NCI-H2227 (cell line): ENCODE measurements around the gene C2CD5.
"Not testable (repeated sequence)": the region's sequence is repeated elsewhere in the genome, so short reads cannot be mapped to it uniquely, and the experiment has no call there.

Experiments
- DNase-seq: peaks from one replicate; lab custom pipeline; 2025; ENCODE audit not compliant: unreplicated experiment; lab: John Stamatoyannopoulos, UW

The C2CD5 gene, protein sequence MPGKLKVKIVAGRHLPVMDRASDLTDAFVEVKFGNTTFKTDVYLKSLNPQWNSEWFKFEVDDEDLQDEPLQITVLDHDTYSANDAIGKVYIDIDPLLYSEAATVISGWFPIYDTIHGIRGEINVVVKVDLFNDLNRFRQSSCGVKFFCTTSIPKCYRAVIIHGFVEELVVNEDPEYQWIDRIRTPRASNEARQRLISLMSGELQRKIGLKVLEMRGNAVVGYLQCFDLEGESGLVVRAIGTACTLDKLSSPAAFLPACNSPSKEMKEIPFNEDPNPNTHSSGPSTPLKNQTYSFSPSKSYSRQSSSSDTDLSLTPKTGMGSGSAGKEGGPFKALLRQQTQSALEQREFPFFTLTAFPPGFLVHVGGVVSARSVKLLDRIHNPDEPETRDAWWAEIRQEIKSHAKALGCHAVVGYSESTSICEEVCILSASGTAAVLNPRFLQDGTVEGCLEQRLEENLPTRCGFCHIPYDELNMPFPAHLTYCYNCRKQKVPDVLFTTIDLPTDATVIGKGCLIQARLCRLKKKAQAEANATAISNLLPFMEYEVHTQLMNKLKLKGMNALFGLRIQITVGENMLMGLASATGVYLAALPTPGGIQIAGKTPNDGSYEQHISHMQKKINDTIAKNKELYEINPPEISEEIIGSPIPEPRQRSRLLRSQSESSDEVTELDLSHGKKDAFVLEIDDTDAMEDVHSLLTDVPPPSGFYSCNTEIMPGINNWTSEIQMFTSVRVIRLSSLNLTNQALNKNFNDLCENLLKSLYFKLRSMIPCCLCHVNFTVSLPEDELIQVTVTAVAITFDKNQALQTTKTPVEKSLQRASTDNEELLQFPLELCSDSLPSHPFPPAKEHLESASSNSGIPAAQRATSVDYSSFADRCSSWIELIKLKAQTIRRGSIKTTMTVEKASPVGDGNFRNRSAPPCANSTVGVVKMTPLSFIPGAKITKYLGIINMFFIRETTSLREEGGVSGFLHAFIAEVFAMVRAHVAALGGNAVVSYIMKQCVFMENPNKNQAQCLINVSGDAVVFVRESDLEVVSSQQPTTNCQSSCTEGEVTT

DNA sequence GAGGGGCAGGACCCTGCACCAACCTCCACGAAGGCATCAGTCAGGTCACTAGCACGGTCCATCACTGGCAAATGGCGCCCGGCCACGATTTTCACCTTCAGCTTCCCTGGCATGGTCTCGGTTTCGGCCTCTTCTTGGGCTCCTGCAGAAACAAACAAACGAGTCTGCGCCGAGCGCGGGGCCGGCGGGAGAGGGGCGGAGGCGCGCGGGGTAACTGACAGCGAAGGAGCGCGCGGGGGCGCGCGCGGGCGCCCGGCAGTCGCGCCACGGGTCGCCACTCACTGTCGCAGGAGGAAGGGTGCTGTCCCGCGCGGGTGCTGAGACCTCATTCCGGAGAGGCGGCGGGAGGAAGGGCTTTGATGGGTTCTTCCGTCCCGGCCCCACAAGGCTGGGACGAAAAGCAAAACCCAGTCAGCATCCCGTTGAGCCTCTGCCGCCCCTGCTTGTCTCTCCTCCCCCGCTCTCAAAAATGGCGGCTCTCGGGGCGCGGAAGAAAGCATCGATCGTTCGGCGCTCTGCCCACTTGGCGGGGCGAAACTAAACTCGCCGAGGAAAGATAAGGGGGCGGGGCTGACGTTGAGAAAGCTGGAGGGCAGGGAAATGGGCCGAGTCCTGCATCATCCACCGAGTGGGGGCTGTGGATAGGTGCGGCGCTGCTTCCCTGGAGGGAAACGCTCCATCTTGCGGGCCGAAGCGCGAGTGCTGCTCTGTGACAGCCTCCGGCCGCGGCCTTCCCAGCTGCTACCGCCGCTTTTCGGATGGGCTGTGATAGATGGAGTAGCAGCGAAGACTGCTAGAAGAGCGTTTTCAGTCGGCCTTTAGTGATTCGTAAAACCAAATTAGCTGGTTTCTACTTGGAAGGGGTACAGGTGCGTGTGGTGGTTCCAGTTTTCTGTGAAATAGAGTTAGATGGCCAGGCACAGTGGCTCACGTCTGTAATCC is at the start of gene C2CD5:
Gene C2CD5, minus strand, starts transcription at position 505 of the 942 bp plus-strand sequence. Its CDS starts 392 bp downstream, at position 113.
- DNase-seq: peak; percentile 97

DNA sequence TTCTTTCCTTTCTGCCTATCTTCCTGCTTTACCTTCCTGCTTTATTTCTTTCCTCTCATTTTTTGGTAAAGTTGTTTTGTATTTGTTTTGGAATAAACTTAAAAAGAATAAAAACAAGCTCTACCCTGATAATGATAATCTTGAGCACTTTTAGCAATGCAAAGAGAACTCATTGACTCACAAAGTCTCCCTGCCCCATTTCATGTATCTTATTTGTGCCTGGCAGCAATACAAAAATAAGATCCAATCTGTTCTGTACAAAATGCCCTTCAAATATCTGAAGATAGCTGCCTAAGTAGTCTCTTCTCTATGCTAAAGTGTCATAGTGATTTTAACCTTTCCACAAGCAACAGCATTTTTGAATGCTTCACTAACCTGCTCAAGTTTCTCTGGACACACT is 49.5 kb upstream of the C2CD5 start:
- DNase-seq: no peak

DNA sequence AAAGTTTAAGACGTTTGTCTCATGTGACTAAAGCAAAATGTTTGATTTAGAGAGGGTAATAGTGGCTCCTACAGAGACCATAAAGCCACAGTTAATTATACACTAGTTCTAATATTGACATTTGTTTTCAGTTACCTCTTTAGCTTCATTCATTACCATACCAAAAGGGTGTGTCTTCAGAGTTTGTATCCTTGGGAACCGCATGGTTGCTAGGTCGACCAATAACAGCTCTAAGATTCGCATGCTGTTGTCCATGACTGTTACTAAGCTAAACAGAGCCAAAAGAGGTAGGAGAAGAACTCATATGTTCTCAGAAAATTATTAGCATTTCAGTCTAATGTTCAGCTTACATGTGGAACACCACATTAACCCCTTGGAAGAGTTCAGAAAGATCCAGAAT is 44.5 kb upstream of the C2CD5 start:
- DNase-seq: no peak

DNA sequence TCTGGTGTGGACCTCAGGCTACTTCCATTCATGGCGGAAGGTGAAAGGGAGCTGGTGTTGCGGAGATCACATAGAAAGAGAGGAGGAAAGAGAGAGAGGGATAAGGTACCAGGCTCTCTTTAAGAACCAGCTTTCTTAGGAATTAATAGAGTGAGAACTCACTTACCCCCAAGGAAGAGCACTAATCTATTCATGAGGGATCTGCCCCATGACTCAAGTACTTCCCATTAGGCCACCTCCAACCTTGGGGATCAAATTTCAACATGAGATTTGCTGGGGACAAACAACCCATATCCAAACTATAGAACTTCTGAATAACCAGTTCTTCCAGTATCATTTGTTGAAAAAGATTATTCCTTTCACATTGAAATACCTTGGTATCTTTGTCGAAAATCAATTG is 34.0 kb upstream of the C2CD5 start:
- no peak for DNase-seq

DNA sequence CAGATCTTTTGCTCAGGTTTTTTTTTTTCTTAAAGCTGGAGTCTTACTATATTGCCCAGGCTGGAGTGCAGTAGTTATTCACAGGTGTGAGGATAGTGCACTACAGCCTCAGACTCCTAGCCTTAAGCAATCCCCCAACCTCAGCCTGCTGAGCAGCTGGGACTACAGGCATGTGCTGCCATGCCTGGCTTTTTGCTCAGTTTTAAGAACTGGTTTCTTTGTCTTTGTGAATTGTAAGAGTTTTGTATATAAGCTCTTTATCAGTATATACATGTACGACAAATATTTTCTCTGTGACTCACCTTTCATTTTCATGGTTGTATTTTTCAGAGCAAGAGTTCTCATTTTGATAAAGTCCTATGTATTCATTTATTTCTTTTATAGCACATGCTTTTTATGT is 33.3 kb upstream of the C2CD5 start:
- no peak for DNase-seq

DNA sequence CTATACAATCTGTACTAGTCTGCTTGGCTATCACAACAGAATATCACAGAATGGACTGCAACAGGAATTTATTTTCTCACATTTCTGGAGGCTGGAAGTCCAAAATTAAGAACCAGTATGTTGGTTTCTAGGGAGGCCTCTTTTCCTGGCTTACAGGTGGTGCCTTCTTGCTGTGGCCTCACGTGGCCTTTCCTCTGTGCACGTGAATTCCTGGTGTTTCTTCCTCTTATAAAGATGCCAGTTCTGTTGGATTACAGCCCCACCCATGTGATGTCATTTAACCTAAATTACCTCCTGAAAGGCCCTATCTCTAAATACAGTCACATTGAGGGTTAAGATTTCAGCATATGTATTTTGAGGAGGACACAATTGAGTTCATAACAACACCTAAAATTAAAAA is 32.1 kb upstream of the C2CD5 start:
- DNase-seq: no peak

DNA sequence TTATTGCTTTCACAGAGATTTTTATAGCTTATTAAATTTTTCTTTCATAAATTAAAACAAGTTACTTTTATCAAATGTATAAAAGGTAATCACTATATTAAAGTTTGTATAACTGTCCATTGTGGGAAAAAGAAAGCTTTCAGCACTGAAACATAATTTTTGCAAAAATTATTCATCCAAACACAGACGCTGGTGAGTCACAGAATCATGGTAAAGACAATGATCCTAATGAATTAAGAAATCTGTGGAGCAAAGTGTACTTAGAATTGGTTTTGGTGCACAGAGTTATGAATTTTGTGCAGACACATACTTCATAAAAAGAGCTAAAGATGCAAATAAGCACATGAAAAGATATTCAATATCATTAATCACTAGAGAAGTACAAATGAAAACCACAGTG is 31.7 kb upstream of the C2CD5 start:
- DNase-seq: no peak

DNA sequence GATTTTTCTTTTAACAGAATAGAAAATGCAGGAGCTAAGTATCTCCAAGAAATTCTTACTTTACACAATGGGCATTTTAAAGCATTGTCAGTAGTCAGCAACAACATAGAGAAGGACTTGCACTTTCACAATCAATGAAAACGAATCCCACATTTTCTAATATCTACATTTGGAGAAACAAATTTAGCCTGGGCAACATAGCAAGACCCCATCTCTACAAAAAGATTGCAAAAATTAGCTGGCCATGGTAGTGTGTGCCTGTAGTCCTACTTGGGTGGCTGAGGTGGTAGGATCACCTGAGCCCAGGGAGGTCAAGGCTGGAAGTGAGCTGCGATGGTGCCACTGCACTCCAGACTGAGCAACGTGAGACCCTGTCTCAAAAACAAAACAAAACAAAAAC is 30.6 kb upstream of the C2CD5 start:
- DNase-seq: no peak

DNA sequence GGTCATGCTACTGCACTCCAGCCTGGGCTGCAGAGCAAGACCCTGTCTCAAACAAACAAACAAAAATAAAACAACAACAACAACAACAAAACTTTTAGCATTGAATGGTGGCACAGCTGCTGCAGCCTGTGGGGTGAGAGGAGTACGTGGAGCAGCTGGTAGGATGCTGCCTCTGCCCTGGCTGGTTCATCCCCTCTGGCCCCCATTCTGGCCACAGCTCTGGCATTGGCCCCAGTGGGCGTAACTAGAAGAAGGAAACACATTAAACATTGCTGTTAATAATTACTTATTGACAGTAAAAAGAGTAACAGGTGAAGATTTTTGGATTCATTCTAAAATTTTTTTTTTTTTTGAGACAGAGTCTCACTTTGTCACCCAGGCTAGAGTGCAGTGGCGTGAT is 28.8 kb upstream of the C2CD5 start:
- DNase-seq: no peak

DNA sequence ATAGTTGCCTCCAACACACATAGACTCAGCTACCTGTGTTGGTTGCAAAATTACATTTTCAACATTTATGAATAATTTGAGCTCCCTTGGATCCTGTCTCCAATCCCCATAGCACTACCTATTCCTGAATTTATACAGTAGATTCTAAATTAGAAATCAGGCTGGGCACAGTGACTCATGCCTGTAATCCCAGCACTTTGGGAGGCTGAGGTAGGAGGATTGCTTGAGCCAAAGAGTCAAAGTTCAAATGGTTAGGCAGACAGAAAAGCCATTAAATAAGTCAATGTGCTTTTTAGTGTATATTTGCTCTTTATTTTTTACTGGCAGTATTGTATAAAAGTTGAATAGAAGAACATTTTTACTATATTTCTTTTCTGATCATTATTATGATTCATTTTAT is 24.9 kb upstream of the C2CD5 start:
- no peak for DNase-seq

DNA sequence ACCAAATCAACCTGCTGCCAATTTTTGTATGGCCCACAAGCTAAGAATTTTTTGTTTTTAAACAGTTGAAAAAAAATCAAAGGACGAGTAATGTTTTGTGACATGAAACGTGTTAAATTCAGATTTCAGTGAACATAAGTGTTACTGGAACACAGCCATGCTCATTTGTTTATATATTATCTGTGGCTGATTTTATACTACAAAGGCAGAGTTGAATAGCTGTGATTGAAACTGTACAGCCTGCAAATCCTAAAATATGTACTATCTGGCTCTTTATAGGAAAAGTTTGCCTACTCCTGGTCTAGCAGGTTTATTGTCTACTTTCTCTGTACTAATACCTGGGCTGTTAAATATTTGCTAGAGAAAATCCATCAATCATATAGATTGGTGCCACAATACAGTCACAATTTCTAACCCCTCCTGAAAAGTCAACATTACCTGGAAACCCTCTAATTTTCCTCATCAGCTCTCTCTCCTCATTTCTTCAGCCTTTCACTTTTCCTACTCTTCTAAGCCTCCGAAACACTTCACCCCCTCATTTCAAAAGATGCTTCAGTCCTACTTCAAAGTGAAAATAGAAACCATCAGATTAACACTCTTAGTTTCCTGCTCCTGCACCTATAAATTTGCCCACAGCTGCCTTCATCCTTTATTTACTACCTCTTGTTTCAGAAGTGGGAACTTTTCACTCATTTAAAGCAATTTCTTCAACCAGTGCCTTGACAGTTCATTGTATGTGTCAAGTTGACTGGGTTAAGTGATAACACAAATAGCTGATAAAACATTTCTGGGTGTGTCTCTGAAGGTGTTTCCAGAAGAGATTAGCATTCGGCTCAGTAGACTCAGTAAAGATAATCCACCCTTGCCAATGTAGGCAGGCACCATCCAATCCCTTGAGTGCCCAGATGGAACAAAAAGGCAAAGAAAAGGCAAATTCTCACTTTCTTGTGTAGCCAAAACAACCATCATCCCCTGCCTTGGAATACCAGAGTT is 18.0 kb upstream of the C2CD5 start:
- DNase-seq: no peak

DNA sequence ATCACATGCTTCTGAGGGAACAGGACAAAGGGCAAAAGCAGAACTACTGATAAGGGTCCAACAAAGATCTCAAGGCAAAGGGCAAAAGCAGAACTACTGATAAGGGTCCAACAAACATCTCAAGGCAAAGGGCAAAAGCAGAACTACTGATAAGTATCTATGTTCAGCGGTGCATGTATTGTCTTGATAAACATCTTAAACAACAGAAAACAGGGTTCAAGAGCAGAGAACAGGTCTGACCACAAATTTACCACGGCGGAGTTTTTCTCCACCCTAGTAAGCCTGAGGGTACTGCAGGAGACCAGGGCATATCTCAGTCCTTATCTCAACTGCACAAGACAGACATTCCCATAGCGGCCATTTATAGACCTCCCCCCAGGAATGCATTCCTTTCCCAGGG is 10.4 kb upstream of the C2CD5 start:
- not testable (repeated sequence) for DNase-seq

DNA sequence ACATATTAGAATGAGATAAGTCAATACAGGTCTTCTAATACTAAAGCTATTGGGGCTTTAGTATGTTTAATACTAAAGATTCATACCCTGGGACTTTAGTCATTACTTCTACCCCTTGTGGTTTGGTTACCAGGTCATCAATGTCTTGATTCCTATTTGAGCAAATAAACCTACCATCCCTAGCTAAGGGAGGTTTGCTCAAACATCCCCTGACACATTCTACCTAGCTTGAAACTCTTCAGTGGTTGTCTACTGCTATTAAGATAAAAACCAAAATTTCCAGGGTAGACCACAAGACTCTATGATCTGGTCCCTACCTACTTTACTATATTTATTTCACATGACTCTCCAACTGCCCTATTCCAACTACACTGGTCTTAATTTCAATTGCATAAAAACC is 7.3 kb upstream of the C2CD5 start:
- no peak for DNase-seq

DNA sequence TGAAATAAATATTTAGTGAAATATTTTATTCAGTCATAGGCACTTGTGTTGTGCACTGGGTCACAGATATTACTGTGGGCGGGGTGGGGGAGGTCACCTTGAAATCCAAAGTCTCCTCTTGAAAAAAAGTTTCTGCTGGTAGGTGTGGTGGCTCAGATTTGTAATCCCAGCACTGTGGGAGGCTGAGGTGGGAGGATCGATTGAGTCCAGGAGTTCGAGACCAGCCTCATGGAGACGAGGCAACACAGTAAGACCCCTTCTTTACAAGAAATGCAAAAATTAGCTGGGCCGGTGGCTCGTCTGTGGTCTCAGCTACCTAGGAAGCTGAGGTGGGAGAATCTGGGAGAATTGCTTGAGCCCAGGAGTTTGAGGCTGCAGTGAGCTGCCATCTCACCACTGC is 913 bp upstream of the C2CD5 start:
- DNase-seq: no peak

DNA sequence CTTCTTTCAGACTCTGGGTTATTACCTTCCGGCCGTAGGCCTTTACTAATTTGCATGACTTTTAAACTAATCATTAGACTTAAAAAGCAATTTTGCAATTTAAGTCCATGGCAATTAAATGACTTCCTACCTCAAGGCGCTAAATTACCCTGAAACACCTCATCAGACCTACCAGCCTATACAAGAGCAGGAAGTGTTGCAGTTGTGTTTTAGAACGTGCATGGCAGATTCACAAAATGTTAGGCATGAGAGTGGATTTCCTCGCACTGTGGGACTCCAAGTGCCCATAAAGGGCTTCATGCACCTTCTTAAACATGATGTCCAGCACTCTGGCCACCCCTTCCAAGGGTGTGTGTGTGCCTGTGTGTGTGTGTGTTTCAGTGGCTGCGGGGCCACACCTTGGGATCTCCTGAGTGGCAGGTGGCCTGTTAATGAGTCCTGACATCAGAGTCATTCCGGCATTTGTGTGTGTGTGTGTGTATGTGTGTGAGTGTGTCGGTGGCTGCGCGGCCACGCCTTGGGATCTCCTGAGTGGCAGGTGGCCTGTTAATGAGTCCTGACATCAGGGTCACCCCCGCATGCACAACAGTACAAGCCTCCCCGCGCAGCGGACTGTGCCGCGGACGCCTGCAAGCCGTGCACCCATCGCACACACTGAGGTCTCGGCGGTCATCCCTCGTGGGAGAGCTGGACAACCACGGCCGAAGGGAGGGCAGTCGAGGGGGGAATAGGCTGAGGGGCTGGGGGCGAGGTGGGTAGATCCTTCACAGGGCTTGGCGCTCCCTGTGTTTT is 900 bp downstream of the C2CD5 start:
- DNase-seq: peak; percentile 68

DNA sequence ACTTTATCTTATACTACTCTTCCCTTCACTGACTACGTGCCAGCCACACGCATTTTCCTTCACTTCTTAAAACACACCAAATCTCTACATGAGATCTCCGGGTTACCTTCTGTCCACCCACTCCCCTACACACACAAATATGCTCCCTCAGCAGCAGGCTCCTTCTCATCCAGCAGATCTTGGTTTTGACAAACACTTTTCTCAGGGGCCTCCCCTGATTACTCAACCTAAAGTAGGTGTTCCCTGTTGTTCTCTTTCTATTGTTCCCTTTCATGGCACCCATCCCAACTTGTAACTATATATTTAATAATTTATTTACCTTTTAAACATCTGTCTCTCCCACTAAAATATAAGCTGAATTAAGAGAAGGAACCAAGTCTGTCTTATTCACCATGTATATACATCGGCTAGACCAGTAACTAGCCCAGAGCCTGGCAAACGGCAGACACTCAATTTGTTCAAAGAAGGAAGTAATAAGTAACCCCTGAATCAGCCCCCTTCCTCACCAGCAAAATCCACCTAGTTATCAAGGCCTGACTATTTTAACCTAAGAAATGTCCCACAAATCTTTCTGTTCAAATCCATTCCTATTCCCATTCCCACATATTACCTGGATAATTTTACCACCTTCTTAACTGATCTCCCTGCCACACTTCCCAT is 2.7 kb downstream of the C2CD5 start:
- no peak for DNase-seq

DNA sequence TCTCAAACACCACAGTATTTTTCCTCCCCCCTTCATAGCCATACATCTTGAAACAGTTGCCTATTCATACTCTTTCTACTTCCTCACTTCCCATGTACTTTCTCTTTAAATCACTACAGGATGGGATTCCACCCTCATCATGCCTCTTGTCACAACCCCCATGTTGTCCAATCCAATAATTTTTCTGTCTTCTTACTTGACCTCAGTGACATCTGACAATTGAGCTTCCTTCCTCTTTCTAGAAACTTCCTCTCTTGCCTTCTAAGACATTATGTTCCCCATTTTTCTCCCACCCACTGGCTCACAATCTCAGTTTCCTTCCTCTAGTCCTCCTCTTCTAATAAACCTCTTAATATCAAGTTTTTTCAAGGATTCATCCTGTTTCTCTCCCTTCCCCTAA is 5.3 kb downstream of the C2CD5 start:
- DNase-seq: no peak

DNA sequence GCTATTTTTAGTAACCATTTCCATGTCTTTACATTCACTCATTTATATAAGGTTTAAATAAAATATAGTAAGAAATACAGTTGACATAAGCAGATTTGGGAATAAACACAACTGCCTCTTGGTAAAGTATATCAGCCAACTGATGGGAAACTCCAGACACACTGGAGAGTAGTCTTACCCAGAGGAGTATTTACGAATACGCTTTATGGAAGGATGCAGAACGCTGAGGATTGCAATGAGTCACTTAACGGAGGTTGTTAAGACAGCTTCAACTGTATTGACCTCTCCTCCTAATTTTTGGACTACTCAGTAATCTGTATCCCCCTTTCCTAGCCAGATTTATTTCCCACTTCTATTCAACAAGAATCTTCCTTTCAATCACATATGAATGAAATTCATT is 6.0 kb downstream of the C2CD5 start:
- no peak for DNase-seq
